Stimulated activated CD8-positive, alpha-beta memory T cell treated with anti-CD3 and anti-CD28 coated beads, Interleukin-7, amount 100 ng/mL, for 4 hours (primary cell): ENCODE measurements around the gene OR2B2.
A peak's percentile ranks its signal among the peaks of the same experiment; 100 is the strongest.
"Not testable (repeated sequence)": the region's sequence is repeated elsewhere in the genome, so short reads cannot be mapped to it uniquely, and the experiment has no call there.

Experiments
- DNase-seq, 2 donors: peaks; one replicate each; pipeline ENCODE4 v3.0.0-alpha.2; 2020; ENCODE audit warnings: low read depth in 2 of 2

Gene OR2B2

GRCh38 chr6:27911956-27912446, at the start of gene OR2B2:
OR2B2 (minus strand) TSS chr6:27912396; CDS start chr6:27912319, 77 bp downstream.
- DNase-seq: no peak

- DNase-seq: no peak
Measured at GRCh38 chr6:27957516-27957915, 45.3 kb upstream of the OR2B2 start.

GRCh38 chr6:27956941-27957340, 44.7 kb upstream of the OR2B2 start, which contains the start of gene OR2B6:
OR2B6 (plus strand) TSS chr6:27957241; CDS start chr6:27957241, 0 bp downstream.
- DNase-seq: no peak

- DNase-seq: no peak
Measured at GRCh38 chr6:27951040-27951439, 38.8 kb upstream of the OR2B2 start.

- DNase-seq: no peak
Measured at GRCh38 chr6:27948237-27948636, 36.0 kb upstream of the OR2B2 start.

GRCh38 chr6:27943072-27943471, 30.9 kb upstream of the OR2B2 start:
- not testable (repeated sequence) for DNase-seq

GRCh38 chr6:27940766-27941165, 28.6 kb upstream of the OR2B2 start:
- no peak for DNase-seq

GRCh38 chr6:27931209-27931608, 19.0 kb upstream of the OR2B2 start:
- DNase-seq: no peak

- DNase-seq: not testable (repeated sequence)
Measured at GRCh38 chr6:27929930-27930329, 17.7 kb upstream of the OR2B2 start.

GRCh38 chr6:27928041-27928440, 15.8 kb upstream of the OR2B2 start:
- DNase-seq: not testable (repeated sequence)

GRCh38 chr6:27924179-27924578, 12.0 kb upstream of the OR2B2 start:
- no peak for DNase-seq

- DNase-seq: no peak
Measured at GRCh38 chr6:27922949-27923348, 10.8 kb upstream of the OR2B2 start.

- no peak for DNase-seq
Measured at GRCh38 chr6:27908017-27908416, 4.2 kb downstream of the OR2B2 start.

- DNase-seq: peak; percentile 71 to 89
Measured at GRCh38 chr6:27902335-27903314, 9.6 kb downstream of the OR2B2 start.

- DNase-seq: no peak
Measured at GRCh38 chr6:27901801-27902200, 10.4 kb downstream of the OR2B2 start.

- DNase-seq: not testable (repeated sequence)
Measured at GRCh38 chr6:27900197-27900596, 12.0 kb downstream of the OR2B2 start.

- no peak for DNase-seq
Measured at GRCh38 chr6:27899543-27899942, 12.7 kb downstream of the OR2B2 start.

- DNase-seq: no peak
Measured at GRCh38 chr6:27897580-27898206, 14.5 kb downstream of the OR2B2 start.

GRCh38 chr6:27896398-27896796, 15.8 kb downstream of the OR2B2 start:
- DNase-seq: no peak

GRCh38 chr6:27894839-27895762, 17.1 kb downstream of the OR2B2 start:
- peak in 1 of 2 donors; percentile 58 for DNase-seq
